Keratinocyte (primary cell): ENCODE data around the gene PIP4K2B.

Source experiments
- EZH2 ChIP-seq: IDR thresholded peaks from one replicate; pipeline ENCODE4 v1.6.1; 2012; ENCODE audit warnings: inconsistent platforms, mild to moderate bottlenecking, low read length, moderate library complexity
- TF ChIP-seq, protein P1 (sequence below), 3 experiments: IDR thresholded peaks in 1 of 3; conservative IDR thresholded peaks in 1 of 3; optimal IDR thresholded peaks in 1 of 3; 2 replicates in 2 of 3; 3 replicates in 1 of 3; pipeline versions ENCODE3 to v1.5.1; 2011; ENCODE audit warnings: low read length in 3 of 3, mild to moderate bottlenecking in 3 of 3, moderate library complexity in 2 of 3, control low read depth in 1 of 3, inconsistent platforms in 1 of 3; ENCODE audit not compliant: insufficient read depth in 2 of 3; ENCODE audit errors: extremely low read depth in 1 of 3

DNA sequence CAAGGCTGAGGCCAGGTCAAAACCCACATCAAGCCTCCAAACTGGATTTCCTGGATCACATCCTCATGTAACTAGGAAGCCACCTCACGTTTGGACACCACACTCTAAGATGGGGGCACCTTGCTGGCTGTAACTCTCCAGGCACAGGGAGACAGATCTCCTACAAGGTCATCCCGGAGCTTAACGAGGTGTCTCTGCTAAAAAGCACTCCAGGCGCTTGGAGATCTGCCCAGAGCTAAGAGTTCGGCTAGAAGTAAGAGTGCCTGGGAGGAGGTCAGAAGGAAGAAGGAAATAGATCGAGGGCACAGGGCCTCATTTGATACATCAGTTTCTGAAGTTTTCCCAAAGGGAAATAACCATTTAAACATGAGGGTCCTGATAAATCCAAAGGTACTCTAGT is 30.9 kb downstream of the PIP4K2B start:
- TF ChIP-seq, protein P1, sequence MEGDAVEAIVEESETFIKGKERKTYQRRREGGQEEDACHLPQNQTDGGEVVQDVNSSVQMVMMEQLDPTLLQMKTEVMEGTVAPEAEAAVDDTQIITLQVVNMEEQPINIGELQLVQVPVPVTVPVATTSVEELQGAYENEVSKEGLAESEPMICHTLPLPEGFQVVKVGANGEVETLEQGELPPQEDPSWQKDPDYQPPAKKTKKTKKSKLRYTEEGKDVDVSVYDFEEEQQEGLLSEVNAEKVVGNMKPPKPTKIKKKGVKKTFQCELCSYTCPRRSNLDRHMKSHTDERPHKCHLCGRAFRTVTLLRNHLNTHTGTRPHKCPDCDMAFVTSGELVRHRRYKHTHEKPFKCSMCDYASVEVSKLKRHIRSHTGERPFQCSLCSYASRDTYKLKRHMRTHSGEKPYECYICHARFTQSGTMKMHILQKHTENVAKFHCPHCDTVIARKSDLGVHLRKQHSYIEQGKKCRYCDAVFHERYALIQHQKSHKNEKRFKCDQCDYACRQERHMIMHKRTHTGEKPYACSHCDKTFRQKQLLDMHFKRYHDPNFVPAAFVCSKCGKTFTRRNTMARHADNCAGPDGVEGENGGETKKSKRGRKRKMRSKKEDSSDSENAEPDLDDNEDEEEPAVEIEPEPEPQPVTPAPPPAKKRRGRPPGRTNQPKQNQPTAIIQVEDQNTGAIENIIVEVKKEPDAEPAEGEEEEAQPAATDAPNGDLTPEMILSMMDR (optimal IDR thresholded peaks at IDR 0.05 in 1 of 3, IDR thresholded peaks at IDR 0.05 in 1 of 3, conservative IDR thresholded peaks at IDR 0.05 in 1 of 3; ENCODE audit: extremely low read depth in 1 of 3, insufficient read depth in 2 of 3, low read length in 3 of 3) = no peak
- TF ChIP-seq EZH2 = no peak
